A673 (cell line): ENCODE data around the gene PLA2G4C.

ENCODE experiments used
- EZH2 ChIP-seq: fragments of 200-600 bp; sonication (generic); IDR thresholded peaks from 2 replicates; pipeline ENCODE4 v1.6.1; 2017; ENCODE audit warnings: borderline replicate concordance, low read depth, mild to moderate bottlenecking, mixed read lengths, antibody characterized with exemption, low read length; ENCODE audit not compliant: poor library complexity, severe bottlenecking
- TF ChIP-seq, protein P1 (sequence below): fragments of 300-800, 200-600 bp; sonication (generic); conservative IDR thresholded peaks from 2 replicates; pipeline ENCODE4 v1.5.1; 2017; ENCODE audit warnings: low read depth, mild to moderate bottlenecking, antibody characterized with exemption, low read length, moderate library complexity, mixed read lengths

DNA sequence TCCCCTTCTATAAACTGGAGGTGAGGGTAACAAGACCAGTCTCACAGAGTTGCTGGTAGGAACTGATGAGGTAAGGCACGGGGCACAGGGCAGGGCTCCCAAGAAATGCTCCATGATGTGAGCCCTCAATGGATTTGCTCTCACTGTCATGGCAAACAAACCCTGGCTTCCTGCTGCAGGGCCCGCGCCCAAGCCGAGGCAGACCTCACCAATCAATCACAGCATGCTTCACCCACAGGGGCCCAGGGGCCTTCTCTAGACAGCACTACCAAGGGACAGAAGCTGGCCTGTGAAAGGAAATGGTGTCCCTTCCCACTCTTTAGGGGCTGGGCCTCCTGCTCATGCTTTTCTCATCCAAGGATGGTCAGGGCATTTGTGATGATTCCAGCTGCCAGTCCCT is 25.9 kb upstream of the PLA2G4C start:
- TF ChIP-seq, protein P1, sequence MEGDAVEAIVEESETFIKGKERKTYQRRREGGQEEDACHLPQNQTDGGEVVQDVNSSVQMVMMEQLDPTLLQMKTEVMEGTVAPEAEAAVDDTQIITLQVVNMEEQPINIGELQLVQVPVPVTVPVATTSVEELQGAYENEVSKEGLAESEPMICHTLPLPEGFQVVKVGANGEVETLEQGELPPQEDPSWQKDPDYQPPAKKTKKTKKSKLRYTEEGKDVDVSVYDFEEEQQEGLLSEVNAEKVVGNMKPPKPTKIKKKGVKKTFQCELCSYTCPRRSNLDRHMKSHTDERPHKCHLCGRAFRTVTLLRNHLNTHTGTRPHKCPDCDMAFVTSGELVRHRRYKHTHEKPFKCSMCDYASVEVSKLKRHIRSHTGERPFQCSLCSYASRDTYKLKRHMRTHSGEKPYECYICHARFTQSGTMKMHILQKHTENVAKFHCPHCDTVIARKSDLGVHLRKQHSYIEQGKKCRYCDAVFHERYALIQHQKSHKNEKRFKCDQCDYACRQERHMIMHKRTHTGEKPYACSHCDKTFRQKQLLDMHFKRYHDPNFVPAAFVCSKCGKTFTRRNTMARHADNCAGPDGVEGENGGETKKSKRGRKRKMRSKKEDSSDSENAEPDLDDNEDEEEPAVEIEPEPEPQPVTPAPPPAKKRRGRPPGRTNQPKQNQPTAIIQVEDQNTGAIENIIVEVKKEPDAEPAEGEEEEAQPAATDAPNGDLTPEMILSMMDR: no peak
- no peak for TF ChIP-seq EZH2
